Muscle of leg (tissue), 11 donors: ENCODE results near the gene MCCD1. TPM values are rescaled to one million over a fixed set of nuclear protein-coding genes. Genes with fewer than 3 reads are reported as not detected.

Experiments used
- DNase-seq: peaks from one replicate; pipeline ENCODE4 v3.0.0; 2013
- H3K27ac ChIP-seq: one replicate; pipeline ENCODE4 v1.5.1; 2013; ENCODE audit warnings: mild to moderate bottlenecking, low read length, control low read depth
- H3K27me3 ChIP-seq: one replicate; pipeline ENCODE4 v1.6.1; 2013; ENCODE audit warnings: low read length; ENCODE audit not compliant: control insufficient read depth, insufficient read depth
- H3K36me3 ChIP-seq: one replicate; pipeline ENCODE4 v1.6.1; 2013; ENCODE audit warnings: low read length; ENCODE audit not compliant: control insufficient read depth, insufficient read depth
- H3K4me1 ChIP-seq: one replicate; pipeline ENCODE4 v1.6.1; 2013; ENCODE audit warnings: low read length; ENCODE audit not compliant: control insufficient read depth, insufficient read depth
- H3K4me3 ChIP-seq: one replicate; pipeline ENCODE4 v1.5.1; 2013; ENCODE audit warnings: low read length, control low read depth
- H3K9me3 ChIP-seq: replicated peaks from 2 replicates; pipeline ENCODE4 v1.6.1; 2013; ENCODE audit warnings: low read depth, low read length; ENCODE audit not compliant: control insufficient read depth
- WGBS: methylation state at CpG from one replicate; pipeline ENCODE4 v1.1.5; 2013; ENCODE audit warnings: missing lambda C conversion rate; ENCODE audit not compliant: insufficient coverage; 5-methylcytosine and 5-hydroxymethylcytosine counted together
- polyA plus RNA-seq, 8 donors: library from polyadenylated mRNA; unstranded; fragments of 120-200 nt; gene quantifications; one replicate each; pipeline versions ENCODE4 v1.2.1 to v1.2.3, GENCODE V29; 2013; ENCODE audit warnings: inconsistent platforms in 1 of 8, low replicate concordance in 1 of 8; ENCODE audit not compliant: insufficient read length in 8 of 8, insufficient read depth in 1 of 8
- total RNA-seq: library from RNA; stranded (reverse); fragments of 120-200 nt; gene quantifications from one replicate; pipeline ENCODE4 v1.2.4, GENCODE V29; 2013

MCCD1 gene
- total and polyA plus RNA-seq, 9 donors: not detected

DNA sequence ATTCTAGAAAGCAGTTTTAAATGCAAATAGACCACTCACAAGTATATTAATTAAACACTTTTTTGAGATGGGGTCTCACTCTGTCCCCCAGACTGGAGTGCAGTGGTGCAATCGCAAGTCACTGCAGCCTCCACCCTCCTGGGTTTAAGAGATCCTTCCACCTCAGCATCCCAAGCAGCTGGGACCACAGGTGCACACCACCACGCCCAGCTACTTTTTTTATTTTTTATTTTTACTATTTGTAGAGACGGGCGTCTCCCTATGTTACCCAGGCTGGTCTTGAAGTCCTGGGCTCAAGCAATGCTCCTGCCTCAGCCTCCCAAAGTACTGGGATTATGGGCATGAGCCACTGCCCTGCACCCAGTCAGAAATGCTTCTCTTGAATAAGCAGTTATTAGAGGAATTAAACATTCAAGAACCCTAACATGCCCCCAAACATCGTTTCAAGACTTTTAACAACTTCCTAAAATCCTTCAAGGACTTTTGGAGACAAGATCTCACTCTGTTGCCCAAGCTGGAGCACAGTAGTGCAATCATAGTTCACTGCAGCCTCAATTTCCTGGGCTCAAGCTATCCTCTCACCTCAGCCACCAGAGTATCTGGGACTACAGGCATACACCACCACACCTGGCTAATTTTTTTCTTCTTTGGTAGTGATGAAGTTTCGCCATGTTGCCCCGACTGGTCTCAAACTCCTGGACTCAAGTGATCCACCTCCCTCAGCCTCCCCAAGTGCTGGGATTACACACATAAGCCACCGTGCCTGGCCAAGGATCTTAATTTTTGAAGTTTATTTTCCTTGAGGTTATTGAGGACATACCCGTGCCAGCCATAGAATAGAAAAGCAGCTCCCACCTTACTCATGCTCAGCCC lies 3.2 kb downstream of the MCCD1 start:
- WGBS: 71% methylated on average over 1 of the region's 9 CpGs
- Histone ChIP-seq H3K27me3 (no peaks in the 10 kb centered on the region), H3K4me1 (peaks cover 8% of the 10 kb centered on the region), H3K9me3 (no peaks in the 10 kb centered on the region), H3K4me3 (no peak overlapping the region), H3K36me3 (peaks cover 74% of the 10 kb centered on the region), H3K27ac (no peak overlapping the region)
- DNase-seq: no peak

DNA sequence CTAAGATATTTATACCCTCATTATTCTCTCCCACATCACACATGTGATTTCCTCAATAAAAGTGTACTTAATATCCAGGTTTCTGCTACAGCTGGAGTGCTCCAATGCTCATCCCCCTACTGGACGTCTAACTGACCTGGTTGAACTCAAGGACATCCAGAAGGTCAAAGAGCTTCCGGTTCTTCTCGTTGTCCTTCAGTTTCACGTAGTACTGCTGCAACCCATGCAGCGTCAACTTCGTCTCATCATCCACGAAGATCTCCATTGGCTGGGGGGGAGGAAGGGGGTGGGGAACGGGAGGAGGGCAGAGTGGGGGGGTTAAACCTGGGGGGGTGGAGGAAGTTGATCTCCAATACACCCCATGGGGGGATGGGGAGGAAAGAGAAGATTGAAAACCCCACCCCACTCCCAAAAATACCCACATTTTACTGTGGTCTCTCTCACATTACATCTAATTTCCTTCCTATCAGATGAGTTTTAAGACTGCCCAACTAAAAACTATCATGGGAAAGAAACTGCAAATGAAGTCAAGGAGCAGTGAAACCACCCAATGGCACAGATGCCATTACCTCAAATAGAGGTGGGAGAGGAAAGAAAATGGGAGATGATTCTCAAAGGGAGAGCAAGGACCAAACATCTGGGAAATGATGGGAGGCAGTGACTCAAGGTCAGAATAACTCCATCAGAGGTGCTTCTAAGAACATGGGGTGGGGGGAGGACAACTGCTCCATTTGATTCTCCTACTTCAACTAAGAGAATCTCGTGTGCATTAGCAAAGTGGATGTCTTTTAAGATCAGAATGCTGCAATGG lies 4.1 kb downstream of the MCCD1 start:
- Histone ChIP-seq H3K4me3 (no peak overlapping the region), H3K4me1 (peaks cover 8% of the 10 kb centered on the region), H3K36me3 (peaks cover 82% of the 10 kb centered on the region), H3K27ac (no peak overlapping the region), H3K27me3 (no peaks in the 10 kb centered on the region), H3K9me3 (no peaks in the 10 kb centered on the region)
- no peak for DNase-seq
- 33% methylated on average over 1 of the region's 9 CpGs for WGBS

DNA sequence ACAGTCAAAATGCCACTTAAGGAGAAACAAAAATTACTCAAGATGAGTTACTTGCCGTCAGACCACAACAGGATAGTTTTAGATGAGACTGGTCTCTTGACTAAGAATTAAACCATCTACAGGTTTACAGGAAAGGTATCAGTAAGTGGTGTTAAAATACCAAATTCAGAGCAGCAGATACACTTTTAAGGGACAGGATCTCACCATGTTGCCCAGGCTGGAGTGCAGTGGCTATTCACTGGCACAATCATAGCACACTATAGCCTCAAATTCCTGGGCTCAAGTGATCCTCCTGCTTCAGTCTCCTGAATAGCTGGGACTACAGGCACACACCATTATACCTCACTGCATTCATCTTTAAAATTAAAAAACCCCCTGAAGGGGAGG lies 4.7 kb downstream of the MCCD1 start:
- no peaks in the 10 kb centered on the region for H3K9me3 ChIP-seq
- no peak overlapping the region for H3K4me3 ChIP-seq
- DNase-seq: no peak
- H3K27me3 ChIP-seq: no peaks in the 10 kb centered on the region
- H3K27ac ChIP-seq: no peak overlapping the region
- WGBS: no CpG with 5 or more reads among the region's 1 CpG
- H3K36me3 ChIP-seq: peaks cover 88% of the 10 kb centered on the region
- H3K4me1 ChIP-seq: peaks cover 5% of the 10 kb centered on the region

DNA sequence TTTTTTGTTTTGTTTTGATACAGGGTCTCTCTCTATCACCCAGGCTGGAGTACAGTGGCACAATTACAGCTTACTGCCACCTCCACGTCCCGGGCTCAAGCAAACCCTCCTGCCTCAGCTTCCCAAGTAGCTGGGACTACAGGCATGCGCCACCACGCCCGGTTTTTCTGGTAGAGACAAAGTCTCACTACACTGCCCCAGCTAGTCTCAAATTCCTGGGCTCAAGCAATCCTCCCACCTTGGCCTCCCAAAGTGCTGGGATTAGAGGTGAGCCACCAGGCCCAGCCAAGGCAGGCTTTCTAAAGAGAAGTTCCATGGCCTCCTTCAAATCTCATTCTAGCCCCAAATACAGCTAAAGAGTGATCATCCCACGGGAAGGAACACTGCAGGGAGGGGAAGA lies 5.2 kb downstream of the MCCD1 start:
- Histone ChIP-seq H3K27me3 (no peaks in the 10 kb centered on the region), H3K9me3 (no peaks in the 10 kb centered on the region), H3K36me3 (peaks cover 94% of the 10 kb centered on the region), H3K27ac (no peak overlapping the region), H3K4me1 (peaks cover 10% of the 10 kb centered on the region), H3K4me3 (no peak overlapping the region)
- 80% methylated on average over 1 of the region's 6 CpGs for WGBS
- no peak for DNase-seq

DNA sequence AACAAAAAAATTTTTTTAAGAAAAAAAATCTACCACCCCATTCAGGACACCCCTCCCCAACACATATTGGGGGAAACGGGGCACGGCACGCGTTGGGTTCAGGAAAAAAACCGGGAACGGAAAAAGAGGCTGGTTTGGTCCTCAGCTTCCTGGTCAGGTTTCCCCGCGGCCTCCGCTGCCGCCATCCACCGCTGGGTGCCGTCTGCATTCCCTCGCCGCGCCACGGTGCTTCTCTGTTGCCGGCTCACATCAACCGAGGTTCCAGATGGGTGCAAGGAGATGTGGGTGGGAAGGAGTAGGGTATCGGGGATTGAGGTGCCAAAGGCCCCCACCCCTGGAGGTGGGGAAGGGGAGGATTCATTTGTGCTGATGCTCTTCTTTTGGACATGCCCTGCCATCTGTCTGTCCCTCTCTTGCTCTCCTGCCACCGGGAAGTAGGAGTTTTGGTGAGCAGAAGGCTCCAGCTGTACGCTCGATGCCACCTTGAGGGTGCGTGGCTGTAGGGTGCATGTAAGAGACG lies 5.8 kb downstream of the MCCD1 start:
- Histone ChIP-seq H3K4me3 (no peak overlapping the region), H3K27me3 (no peaks in the 10 kb centered on the region), H3K36me3 (peaks cover 96% of the 10 kb centered on the region), H3K4me1 (peaks cover 13% of the 10 kb centered on the region), H3K9me3 (no peaks in the 10 kb centered on the region), H3K27ac (no peak overlapping the region)
- DNase-seq: no peak
- 94% methylated on average over 23 of the region's 24 CpGs for WGBS

DNA sequence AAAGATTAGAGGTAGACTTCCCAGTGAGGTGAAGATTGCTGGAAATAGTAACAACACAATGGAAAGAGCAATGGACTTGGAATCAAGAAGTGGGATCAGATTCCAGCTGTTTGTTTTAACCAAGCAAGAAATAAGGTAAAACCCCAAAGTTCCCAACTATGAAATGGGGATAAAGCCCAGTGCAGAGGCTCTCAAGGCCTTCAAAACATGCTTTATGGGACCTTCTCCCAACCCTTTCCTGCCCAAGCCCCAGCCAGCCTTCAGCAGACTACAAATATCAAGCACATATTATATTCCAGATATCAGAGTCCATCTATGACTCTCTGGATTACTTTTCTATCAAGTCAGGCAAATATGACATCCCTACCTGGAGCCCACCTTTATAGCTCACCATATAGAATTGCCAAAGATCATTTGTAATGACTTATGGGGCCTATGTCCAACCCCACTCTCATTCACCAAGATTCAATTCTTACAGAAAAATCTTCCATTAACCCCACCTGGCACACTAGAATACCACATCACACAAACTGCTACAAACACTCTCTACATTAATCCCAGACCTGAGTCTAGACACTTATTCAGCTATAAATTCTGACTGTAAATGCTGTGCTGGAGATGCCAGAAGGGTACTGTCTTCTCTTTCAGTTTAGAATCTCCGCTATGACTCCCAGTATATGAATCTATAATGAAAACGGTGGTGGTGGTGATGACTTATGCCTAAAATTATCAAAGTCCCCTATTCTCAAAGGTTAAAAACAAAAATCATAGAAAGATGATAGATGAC lies 7.0 kb downstream of the MCCD1 start:
- no peaks in the 10 kb centered on the region for H3K9me3 ChIP-seq
- DNase-seq: no peak
- peaks cover 95% of the 10 kb centered on the region for H3K36me3 ChIP-seq
- peaks cover 21% of the 10 kb centered on the region for H3K4me1 ChIP-seq
- no peaks in the 10 kb centered on the region for H3K27me3 ChIP-seq
- no peak overlapping the region for H3K4me3 ChIP-seq
- H3K27ac ChIP-seq: no peak overlapping the region
- WGBS: no CpG with 5 or more reads among the region's 2 CpGs

DNA sequence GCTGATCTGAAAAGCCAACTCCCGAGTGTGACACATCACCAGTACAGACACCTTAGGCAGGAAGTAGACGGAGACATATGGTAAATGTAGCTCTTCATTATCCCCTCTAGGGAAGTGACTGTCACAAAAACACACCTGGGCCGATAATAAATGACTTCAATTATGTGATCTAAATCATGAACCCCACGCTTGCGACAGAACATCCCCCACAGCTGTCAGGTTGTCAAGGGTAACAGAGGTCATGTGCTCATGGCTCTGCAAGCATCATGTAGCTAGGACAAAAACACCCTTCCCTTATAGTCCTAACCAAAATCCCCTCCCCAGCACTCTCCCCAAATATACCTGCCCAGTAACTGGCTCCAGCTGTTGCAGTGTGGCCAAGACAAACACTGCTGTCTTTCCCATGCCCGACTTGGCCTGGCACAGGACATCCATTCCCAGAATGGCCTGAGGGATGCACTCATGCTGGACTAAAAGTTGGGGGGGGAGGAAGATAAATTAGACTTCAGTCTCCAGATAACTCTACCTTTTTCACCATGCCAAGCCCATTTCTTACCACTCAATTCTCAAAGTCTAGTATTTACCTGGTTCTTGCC lies 10.1 kb downstream of the MCCD1 start:
- Histone ChIP-seq H3K27me3 (no peaks in the 10 kb centered on the region), H3K9me3 (no peaks in the 10 kb centered on the region), H3K4me3 (no peak overlapping the region), H3K4me1 (peaks cover 28% of the 10 kb centered on the region), H3K36me3 (peaks cover 67% of the 10 kb centered on the region), H3K27ac (no peak overlapping the region)
- WGBS: 62% methylated on average over 3 of the region's 6 CpGs
- no peak for DNase-seq

DNA sequence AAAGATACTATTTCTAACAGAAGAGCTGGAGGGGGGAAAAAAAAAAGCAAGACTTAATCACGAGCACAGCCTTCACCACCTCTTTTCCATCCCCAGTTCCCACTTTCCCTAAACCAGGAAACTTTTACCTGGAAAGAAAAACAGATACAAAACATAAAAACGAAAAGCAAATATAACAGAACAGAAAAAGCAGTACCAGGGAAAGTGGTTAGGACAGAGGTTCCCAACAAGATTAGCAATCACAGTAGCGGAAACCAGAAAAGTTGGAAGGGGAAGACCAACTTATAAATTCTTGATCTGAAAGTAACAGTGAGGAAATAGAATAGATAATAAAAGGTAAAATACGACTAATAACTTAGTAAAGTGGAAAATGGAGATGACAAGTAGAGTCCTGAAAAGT lies 11.9 kb downstream of the MCCD1 start:
- peak overlapping the region; percentile 99 for H3K27ac ChIP-seq
- peaks cover 28% of the 10 kb centered on the region for H3K4me1 ChIP-seq
- H3K36me3 ChIP-seq: peaks cover 50% of the 10 kb centered on the region
- peak overlapping the region; percentile 58 for H3K4me3 ChIP-seq
- H3K27me3 ChIP-seq: no peaks in the 10 kb centered on the region
- WGBS: 29% methylated on average over 2 of the region's 4 CpGs
- DNase-seq: no peak
- H3K9me3 ChIP-seq: no peaks in the 10 kb centered on the region

DNA sequence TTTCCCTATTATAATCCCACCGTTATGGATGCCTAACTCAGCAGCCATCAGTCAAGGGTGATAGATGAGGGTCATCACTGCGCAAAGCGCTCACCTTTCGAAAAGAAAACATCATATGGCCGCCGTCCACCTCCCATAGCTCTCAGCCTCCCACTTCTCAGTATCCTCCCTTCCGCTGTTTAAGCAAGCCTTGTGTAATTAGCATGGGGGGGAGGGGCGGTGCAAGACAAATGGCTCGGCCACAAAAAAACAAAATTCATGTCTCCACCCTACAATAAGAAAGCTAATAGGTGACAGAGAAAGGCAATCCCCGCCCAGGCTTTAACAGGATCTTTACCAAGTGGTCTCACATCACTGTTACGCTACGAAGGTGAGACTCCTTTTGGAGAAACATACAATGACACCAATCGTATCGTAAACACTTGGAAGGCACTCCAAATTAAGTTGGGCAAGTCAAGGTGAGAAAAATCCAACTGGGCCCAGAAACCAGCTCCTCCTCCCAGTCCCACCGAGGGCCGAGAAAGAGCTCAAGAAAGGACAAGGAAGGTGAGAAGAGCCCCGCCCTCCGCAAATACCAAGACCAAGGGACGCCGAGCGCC lies 12.4 kb downstream of the MCCD1 start:
- peak; percentile 71 for DNase-seq
- Histone ChIP-seq H3K27me3 (no peaks in the 10 kb centered on the region), H3K36me3 (peaks cover 45% of the 10 kb centered on the region), H3K4me3 (peak overlapping the region; percentile 58), H3K27ac (peak overlapping the region; percentile 99), H3K9me3 (no peaks in the 10 kb centered on the region), H3K4me1 (peaks cover 28% of the 10 kb centered on the region)
- 0% methylated on average over 1 of the region's 21 CpGs for WGBS
